Stimulated activated CD8-positive, alpha-beta memory T cell treated with anti-CD3 and anti-CD28 coated beads, Interleukin-15, amount 100 ng/mL, for 1 hour (primary cell): ENCODE results near the gene NXN.
"Not testable (repeated sequence)": the region's sequence is repeated elsewhere in the genome, so short reads cannot be mapped to it uniquely, and the experiment has no call there.

Experiments
- DNase-seq: peaks from one replicate; pipeline ENCODE4 v3.0.0-alpha.2; 2020; ENCODE audit warnings: low read depth

The NXN gene

DNA sequence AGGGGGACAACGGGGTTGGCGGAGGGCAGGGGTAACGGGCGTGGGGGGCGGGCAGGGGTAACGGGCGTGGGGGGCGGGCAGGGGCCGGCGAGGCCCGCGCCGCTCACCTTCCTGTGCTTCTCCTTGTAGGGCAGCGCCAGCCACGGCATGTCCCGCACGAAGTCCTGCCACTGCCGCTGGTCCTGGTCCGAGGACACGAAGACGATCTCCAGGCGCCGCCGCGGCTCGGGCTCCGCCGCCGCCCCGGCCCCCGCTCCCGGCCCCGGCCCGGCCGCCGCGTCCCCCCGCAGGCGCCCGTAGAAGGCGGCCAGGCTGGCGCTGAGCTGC, 401 bp downstream of the NXN start:
- DNase-seq = no peak

GRCh38 chr17:978103-979093, 1.2 kb downstream of the NXN start:
- no peak for DNase-seq

DNA sequence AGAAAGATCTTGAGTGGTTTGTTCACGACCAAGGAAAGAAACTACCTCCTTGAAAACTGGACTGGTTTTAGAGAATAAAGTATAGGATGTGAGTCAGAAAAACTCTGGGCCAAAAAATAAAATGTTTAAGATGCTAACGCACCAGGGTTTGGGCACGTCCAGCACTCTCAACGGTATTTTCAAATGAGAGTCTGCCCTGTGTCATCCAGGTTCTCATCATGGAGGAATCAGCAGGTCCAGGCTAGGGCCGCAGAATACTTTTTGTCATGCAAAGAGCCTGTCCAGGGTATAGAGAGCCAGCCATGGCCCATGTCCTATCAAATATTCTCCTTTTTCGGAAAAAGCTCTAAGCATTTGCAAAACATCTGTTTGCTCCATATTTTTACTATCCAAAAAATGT, 2.4 kb downstream of the NXN start:
- no peak for DNase-seq

GRCh38 chr17:976312-976711, 3.3 kb downstream of the NXN start:
- no peak for DNase-seq

GRCh38 chr17:975371-975915, 4.1 kb downstream of the NXN start:
- no peak for DNase-seq

GRCh38 chr17:974778-975177, 4.8 kb downstream of the NXN start:
- DNase-seq = not testable (repeated sequence)

DNA sequence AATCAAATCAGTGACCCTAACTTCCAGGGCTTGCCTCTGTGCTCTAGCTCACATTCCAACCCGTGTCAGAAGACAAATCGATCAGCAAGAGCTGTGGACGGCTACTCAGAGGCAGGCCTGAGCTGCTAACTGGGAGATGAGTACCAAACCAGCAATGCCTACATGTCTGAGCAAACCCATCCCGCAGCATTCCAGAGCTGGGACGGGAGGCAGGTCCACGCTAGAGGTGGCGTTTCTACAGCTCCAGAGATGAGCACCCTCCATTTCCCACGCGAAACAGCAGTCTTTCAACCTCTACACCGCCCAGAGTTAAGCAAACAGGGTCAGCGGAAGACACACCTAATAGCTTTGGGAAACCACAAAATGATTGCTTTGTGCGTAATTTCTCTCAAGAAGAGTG, 6.5 kb downstream of the NXN start:
- DNase-seq = no peak

- not testable (repeated sequence) for DNase-seq
Observed at GRCh38 chr17:971861-972260, 7.7 kb downstream of the NXN start.

DNA sequence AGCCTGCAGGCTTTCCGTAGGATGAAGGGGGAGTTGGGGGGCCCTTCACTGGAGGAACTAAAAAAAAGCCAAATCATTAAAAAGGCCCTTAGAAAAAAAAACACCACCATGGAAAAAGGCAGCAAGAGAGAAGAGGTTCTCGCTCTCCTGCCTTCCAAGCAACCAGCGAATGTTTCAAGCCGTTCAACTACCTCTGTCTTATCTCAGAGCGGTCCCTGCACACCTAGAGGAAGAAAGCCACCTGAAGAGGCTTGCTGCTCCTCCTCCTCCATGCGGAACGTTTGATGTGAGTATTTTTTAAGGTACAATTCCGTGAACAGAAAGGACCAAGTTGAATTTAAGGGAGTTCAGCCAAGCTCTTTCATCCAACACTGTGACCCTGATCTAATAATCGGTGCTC, 9.2 kb downstream of the NXN start:
- no peak for DNase-seq

DNA sequence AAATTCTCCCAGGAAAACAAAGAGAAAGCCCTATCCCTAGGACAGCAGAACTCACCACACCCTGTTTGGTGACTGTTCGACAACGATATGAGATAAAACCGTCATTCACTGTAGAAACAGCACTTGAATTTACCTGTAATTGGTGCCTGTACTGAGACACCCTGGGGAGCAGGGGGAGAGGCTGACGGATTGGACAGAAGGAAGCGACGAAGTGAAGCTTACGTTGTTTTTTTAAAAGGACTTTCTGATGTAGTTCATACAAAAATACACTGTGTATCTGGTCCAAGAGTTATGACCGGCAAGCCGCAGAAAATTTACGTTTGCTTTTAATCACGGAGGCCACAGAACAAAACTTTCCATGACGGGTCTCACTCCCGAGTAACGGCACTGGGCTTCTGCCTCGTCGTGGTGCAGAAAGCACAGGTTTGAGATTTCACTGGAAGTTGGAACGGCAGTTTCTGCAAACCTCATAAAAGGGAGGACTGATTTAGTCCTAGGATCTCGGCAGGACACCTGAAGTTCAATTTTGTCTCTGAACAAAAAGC, 9.7 kb downstream of the NXN start:
- DNase-seq = no peak

DNA sequence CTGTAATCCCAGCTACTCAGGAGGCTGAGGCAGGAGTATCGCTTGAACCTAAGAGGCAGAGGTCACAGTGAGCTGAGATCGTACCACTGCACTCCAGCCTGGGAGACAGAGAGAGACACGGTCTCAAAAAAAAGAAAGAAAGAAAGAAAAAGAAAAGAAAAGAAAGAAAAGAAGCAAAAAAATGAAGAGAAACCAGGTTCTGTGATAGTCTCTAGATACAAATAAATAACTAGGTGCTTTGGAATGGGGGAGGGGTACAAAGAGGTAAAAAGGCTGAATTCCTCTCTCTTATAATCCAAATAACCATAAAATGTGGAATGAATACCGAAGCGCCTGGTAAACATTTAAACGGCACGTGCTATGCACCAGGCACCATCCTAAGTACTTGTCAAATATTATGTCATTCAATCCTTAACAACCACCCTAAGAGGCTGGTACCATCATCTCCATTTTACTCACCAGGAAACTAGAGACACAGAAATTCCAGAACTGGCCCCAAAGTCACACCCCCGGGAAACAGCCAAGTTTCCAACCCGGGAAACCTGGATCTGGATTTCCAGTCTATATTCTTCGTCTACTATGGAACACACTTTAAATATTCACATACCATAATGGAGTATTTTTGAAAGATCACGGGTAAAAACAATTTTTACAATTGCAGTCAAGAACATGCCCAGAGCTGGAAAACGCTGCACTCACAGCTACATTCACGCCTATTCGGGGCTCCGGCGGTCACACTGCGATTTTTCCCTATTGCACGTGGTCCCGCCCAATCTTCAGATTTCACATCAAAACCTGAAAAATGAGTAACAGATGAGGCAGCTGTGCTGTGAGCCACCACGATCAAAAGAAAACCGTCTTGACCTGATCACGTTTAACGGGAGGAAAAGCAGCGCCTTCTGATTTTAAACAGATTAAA, 10.5 kb downstream of the NXN start:
- DNase-seq = no peak

DNA sequence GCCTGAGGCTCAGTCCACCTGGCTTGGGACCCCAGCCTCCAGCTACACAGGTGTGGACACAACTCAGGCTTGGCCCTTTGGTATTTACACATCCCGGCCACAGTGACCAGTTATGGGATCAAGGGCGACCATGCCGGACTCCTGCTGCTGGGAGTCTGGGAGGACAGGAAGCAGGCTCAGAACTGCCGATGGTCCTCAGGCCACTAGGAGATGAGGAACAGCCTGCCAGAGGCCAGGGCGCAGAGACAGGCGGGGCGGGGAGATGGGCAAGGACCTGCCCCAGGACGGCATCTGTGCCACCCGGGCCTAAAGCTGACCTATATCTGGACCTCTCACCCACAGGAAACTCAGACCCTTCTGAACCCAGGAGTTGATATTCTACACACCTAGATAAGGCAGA, 12.5 kb downstream of the NXN start:
- no peak for DNase-seq

GRCh38 chr17:965311-965989, 14.1 kb downstream of the NXN start:
- no peak for DNase-seq

- DNase-seq = no peak
Observed at GRCh38 chr17:964876-965275, 14.7 kb downstream of the NXN start.

DNA sequence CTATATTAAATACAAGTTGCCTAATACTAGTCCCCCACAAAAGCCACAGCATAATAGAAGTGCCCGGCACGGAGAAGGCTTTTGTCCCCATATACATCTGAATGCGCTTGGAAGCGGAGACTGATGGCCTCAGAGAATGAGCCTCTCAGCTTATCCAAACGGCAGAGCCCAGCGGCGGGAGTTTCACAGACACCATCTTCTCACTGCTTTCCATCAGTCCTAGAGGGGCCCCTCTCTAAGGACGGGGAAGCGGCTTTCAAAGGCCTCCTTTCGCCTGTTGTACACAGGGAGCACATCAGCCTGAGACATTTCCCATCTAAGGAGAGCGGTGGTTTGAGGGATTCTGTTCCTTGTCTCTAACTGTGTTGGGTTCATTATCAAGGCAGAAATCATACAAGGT, 16.9 kb downstream of the NXN start:
- no peak for DNase-seq

DNA sequence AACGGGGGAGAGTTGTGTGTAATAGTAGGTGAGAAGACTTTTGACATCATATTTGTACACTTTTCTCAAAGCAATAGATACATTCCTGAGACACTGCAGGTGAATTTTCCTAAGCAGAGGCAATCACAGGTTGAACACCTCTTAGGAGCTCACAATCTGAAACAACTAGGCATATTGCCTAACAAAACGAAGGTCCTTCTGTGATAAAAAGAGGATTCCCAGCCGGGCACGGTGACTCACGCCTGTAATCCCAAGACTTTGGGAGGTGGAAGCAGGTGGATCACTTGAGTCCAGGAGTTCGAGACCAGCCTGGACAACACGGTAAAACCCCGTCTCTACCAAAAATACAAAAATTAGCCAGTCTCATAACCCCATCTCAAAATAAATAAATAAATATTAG, 17.4 kb downstream of the NXN start:
- DNase-seq = no peak

GRCh38 chr17:958712-959451, 20.7 kb downstream of the NXN start:
- no peak for DNase-seq

GRCh38 chr17:957856-958421, 21.6 kb downstream of the NXN start:
- DNase-seq = no peak

- no peak for DNase-seq
Observed at GRCh38 chr17:956905-957304, 22.7 kb downstream of the NXN start.

DNA sequence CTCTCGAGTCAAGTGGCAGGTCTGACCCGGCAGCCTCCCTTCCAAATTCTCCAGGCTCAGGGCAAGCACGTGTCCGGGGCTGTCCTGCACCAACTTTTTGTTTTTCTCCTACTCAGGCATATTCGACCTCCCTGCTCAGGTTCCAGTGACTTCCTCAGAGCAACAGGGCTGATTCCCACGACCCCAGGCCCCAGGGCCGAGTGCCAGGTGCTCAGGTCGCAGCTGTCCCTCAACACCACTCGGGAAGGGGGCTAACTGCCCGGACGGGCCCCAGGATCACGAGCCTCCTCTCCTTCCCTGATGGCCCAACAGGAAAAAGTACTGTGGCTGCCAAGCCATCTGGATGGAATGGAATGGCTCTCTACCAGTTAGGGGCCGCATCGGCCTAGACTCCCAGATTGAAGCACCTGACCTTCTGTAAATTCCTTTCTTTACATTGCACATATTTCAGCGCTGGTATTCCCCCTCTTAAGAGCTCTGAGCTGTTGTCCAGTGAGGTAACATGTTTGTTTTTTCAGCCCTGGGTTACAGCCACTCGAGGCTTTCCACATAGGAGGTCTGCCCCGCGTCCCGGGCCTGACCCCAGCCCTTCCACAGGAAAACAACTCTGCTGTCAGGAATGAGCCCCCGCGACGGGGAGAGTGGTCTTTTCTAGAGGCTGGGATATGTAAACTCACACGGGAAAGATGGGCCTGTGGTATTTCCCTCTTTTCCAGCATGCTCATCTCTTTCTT, 25.0 kb downstream of the NXN start:
- no peak for DNase-seq
